GM23338 (cell line): ENCODE measurements around the gene METTL6. TPM values are rescaled to one million over a fixed set of nuclear protein-coding genes. Genes with fewer than 3 reads are reported as not detected.
"Not testable (repeated sequence)": the region's sequence is repeated elsewhere in the genome, so short reads cannot be mapped to it uniquely, and the experiment has no call there.

Experiments
- ATAC-seq: fragments of 200-7000 bp; cut with Tn5 transposase; 3 replicates; pipeline ENCODE4 v1.9.1; 2020
- DNase-seq: peaks from one replicate; pipeline ENCODE4 v3.0.0-alpha.2; 2015; ENCODE audit warnings: low spot score
- H2AFZ ChIP-seq: fragments of 200-600 bp; sonication (generic); 2 replicates; pipeline ENCODE4 v1.8.0; 2016; ENCODE audit warnings: antibody characterized with exemption, mild to moderate bottlenecking, moderate library complexity
- H3F3A ChIP-seq: fragments of 200-600 bp; sonication (generic); replicated peaks from 2 replicates; pipeline ENCODE4 v1.8.0; 2017; ENCODE audit warnings: antibody characterized with exemption, mixed run types, low read depth
- H3K27ac ChIP-seq: fragments of 200-600 bp; sonication (generic); 2 replicates; pipeline ENCODE4 v1.6.1; 2016; ENCODE audit warnings: low read depth
- H3K27me3 ChIP-seq: fragments of 200-600 bp; sonication (generic); 2 replicates; pipeline ENCODE4 v1.8.0; 2016; ENCODE audit warnings: mild to moderate bottlenecking, mixed run types, moderate library complexity; ENCODE audit not compliant: insufficient read depth
- H3K36me3 ChIP-seq: fragments of 200-600 bp; sonication (generic); 2 replicates; pipeline ENCODE4 v1.8.0; 2016; ENCODE audit warnings: mild to moderate bottlenecking; ENCODE audit not compliant: insufficient read depth
- H3K4me1 ChIP-seq: fragments of 200-600 bp; sonication (generic); 2 replicates; pipeline ENCODE4 v1.8.0; 2016; ENCODE audit warnings: mild to moderate bottlenecking, moderate library complexity; ENCODE audit not compliant: insufficient read depth
- H3K4me2 ChIP-seq: fragments of 200-600 bp; sonication (generic); 2 replicates; pipeline ENCODE4 v1.7.1; 2017; ENCODE audit warnings: mixed run types
- H3K4me3 ChIP-seq: fragments of 200-600 bp; sonication (generic); 2 replicates; pipeline ENCODE4 v1.6.1; 2016; ENCODE audit warnings: mixed run types
- H3K79me2 ChIP-seq: fragments of 200-600 bp; sonication (generic); replicated peaks from 2 replicates; pipeline ENCODE4 v1.8.0; 2017; ENCODE audit warnings: mild to moderate bottlenecking; ENCODE audit not compliant: insufficient read depth
- H3K9me2 ChIP-seq: fragments of 200-600 bp; sonication (generic); 2 replicates; pipeline ENCODE4 v1.8.0; 2017; ENCODE audit not compliant: insufficient read depth
- H4K20me1 ChIP-seq: fragments of 200-600 bp; sonication (generic); replicated peaks from 2 replicates; pipeline ENCODE4 v1.8.0; 2017; ENCODE audit warnings: mild to moderate bottlenecking; ENCODE audit not compliant: insufficient read depth
- H3K27ac Mint-ChIP-seq: 2 replicates; pipeline ENCODE4 v1.8.0; 2020; ENCODE audit warnings: inconsistent platforms, mild to moderate bottlenecking, moderate library complexity, mixed read lengths
- H3K27me3 Mint-ChIP-seq: 3 replicates; pipeline ENCODE4 v1.8.0; 2022; ENCODE audit warnings: low read depth, mild to moderate bottlenecking, moderate library complexity, mixed read lengths, inconsistent platforms; ENCODE audit not compliant: insufficient read depth, poor library complexity
- H3K36me3 Mint-ChIP-seq: 3 replicates; pipeline ENCODE4 v1.8.0; 2021; ENCODE audit warnings: low read depth, mild to moderate bottlenecking, inconsistent platforms, moderate library complexity, mixed read lengths
- H3K4me1 Mint-ChIP-seq: 3 replicates; pipeline ENCODE4 v1.8.0; 2020; ENCODE audit warnings: mild to moderate bottlenecking, inconsistent platforms, mixed read lengths
- H3K4me3 Mint-ChIP-seq: 3 replicates; pipeline ENCODE4 v1.8.0; 2021; ENCODE audit warnings: moderate library complexity, mild to moderate bottlenecking, inconsistent platforms, mixed read lengths
- H3K9me3 Mint-ChIP-seq: 3 replicates; pipeline ENCODE4 v1.8.0; 2020; ENCODE audit warnings: moderate library complexity, mild to moderate bottlenecking, inconsistent platforms, mixed read lengths
- CREB1 ChIP-seq: fragments of 250-450 bp; sonication (Bioruptor Pico); IDR thresholded peaks from 2 replicates; pipeline ENCODE4 v1.5.0; 2020; ENCODE audit warnings: low read depth, mild to moderate bottlenecking, moderate library complexity
- CTCF ChIP-seq, 2 experiments: fragments of 200-600 bp in 1 of 2; sonication (generic) in 1 of 2; conservative IDR thresholded peaks; 2 replicates each; pipeline versions ENCODE4 v1.5.1 to v1.6.1; 2016 to 2017; ENCODE audit warnings: antibody characterized with exemption in 2 of 2, low read depth in 2 of 2, mild to moderate bottlenecking in 2 of 2, moderate library complexity in 1 of 2
- ETS1 ChIP-seq: IDR thresholded peaks from 2 replicates; pipeline ENCODE4 v1.6.1; 2016; ENCODE audit warnings: antibody characterized with exemption
- EZH2 ChIP-seq: fragments of 200-600 bp; sonication (generic); IDR thresholded peaks from one replicate; pipeline ENCODE4 v1.8.0; 2017; ENCODE audit warnings: antibody characterized with exemption, mild to moderate bottlenecking, low read depth; ENCODE audit not compliant: unreplicated experiment
- EZH2phosphoT487 ChIP-seq: fragments of 200-600 bp; sonication (generic); IDR thresholded peaks from one replicate; pipeline ENCODE4 v1.8.1; 2018; ENCODE audit warnings: antibody characterized with exemption; ENCODE audit not compliant: unreplicated experiment
- JUNB ChIP-seq: IDR thresholded peaks from one replicate; pipeline ENCODE4 v1.6.1; 2016; ENCODE audit warnings: antibody characterized with exemption; ENCODE audit not compliant: unreplicated experiment
- NANOG ChIP-seq: IDR thresholded peaks from 2 replicates; pipeline ENCODE4 v1.6.1; 2016; ENCODE audit warnings: antibody characterized with exemption, borderline replicate concordance
- POLR2AphosphoS5 ChIP-seq: IDR thresholded peaks from 2 replicates; pipeline ENCODE4 v1.6.1; 2016; ENCODE audit warnings: antibody characterized with exemption, low read depth
- STAT1 ChIP-seq: IDR thresholded peaks from one replicate; pipeline ENCODE4 v1.6.1; 2016; ENCODE audit warnings: antibody characterized with exemption; ENCODE audit not compliant: unreplicated experiment
- ZNF331 ChIP-seq: fragments of 250-450 bp; sonication (Bioruptor Pico); IDR thresholded peaks from 2 replicates; pipeline ENCODE4 v1.5.0; 2020; ENCODE audit warnings: low read depth, mild to moderate bottlenecking, moderate library complexity
- ZNF462 ChIP-seq: fragments of 250-450 bp; sonication (Bioruptor Pico); IDR thresholded peaks from 2 replicates; pipeline ENCODE4 v1.5.0; 2020; ENCODE audit warnings: mild to moderate bottlenecking, moderate library complexity
- polyA plus RNA-seq: library from polyadenylated mRNA; unstranded; fragments of >200 nt; fragmentation: Nextera tagmentation; extraction: Ambion mirVana; gene quantifications from 2 replicates; pipeline ENCODE4 v1.2.1, GENCODE V29; 2016
- total RNA-seq: library from RNA; depleted of rRNA; stranded (reverse); fragments of >200 nt; shearing (Covaris generic); gene quantifications from 2 replicates; pipeline ENCODE4 v1.2.3, GENCODE V29; 2014

Gene METTL6
- total and polyA plus RNA-seq, 2 experiments from 2014 or later = 15.1 to 17.8 TPM

GRCh38 chr3:15386654-15386955 is 40.7 kb downstream of the METTL6 start:
- not testable (repeated sequence) for DNase-seq, H3K27ac ChIP-seq, H3K4me3 ChIP-seq, H3K27me3 ChIP-seq, ATAC-seq, H3F3A ChIP-seq, H3K27ac Mint-ChIP-seq, H3K4me3 Mint-ChIP-seq, H3K27me3 Mint-ChIP-seq, H3K36me3 ChIP-seq, H3K36me3 Mint-ChIP-seq, H4K20me1 ChIP-seq, H3K79me2 ChIP-seq, H3K4me1 Mint-ChIP-seq, H3K4me2 ChIP-seq, H2AFZ ChIP-seq, H3K4me1 ChIP-seq, H3K9me2 ChIP-seq
- peaks cover 29% of the 10 kb centered on the region for H3K9me3 Mint-ChIP-seq

- no peaks in the 10 kb centered on the region for H3K4me1 Mint-ChIP-seq
- DNase-seq = no peak
- H3K9me2 ChIP-seq = no peaks in the 10 kb centered on the region
- no peaks in the 10 kb centered on the region for H3K4me1 ChIP-seq
- no peaks in the 10 kb centered on the region for H3K27me3 Mint-ChIP-seq
- peaks cover 29% of the 10 kb centered on the region for H3K9me3 Mint-ChIP-seq
- no peak overlapping the region for H3K27ac ChIP-seq
- no peaks in the 10 kb centered on the region for H3K36me3 ChIP-seq
- ATAC-seq = no peak
- H3K4me3 Mint-ChIP-seq = no peak overlapping the region
- H3K27me3 ChIP-seq = no peaks in the 10 kb centered on the region
- no peak overlapping the region for H3K4me2 ChIP-seq
- no peak overlapping the region for H3K27ac Mint-ChIP-seq
- H2AFZ ChIP-seq = no peak overlapping the region
- 0 out of 3 replicates have a peak, but pooled peaks cover 3% of the 10 kb centered on the region for H3K36me3 Mint-ChIP-seq
- H4K20me1 ChIP-seq = no peaks in the 10 kb centered on the region
- H3K4me3 ChIP-seq = no peak overlapping the region
- H3F3A ChIP-seq = no peaks in the 10 kb centered on the region
- no peaks in the 10 kb centered on the region for H3K79me2 ChIP-seq
- no peak for TF ChIP-seq ZNF331 (CRISPR knock-in tag)
- no peak for TF ChIP-seq EZH2
- no peak for TF ChIP-seq CREB1
- no peak for TF ChIP-seq ETS1
- no peak for TF ChIP-seq EZH2phosphoT487
- no peak for TF ChIP-seq ZNF462 (CRISPR knock-in tag)
- TF ChIP-seq JUNB = no peak
- TF ChIP-seq POLR2AphosphoS5 = no peak
- no peak for TF ChIP-seq NANOG
- no peak for TF ChIP-seq CTCF (conservative IDR thresholded peaks at IDR 0.05; ENCODE audit: low read depth in 2 of 2)
- TF ChIP-seq STAT1 = no peak
Observed at GRCh38 chr3:15385901-15386653, 41.3 kb downstream of the METTL6 start.
